ENCODE measurements around the gene TOR4A. TPM values are rescaled to one million over a fixed set of nuclear protein-coding genes. Genes with fewer than 3 reads are reported as not detected.
"Not testable (repeated sequence)": the region's sequence is repeated elsewhere in the genome, so short reads cannot be mapped to it uniquely, and the experiment has no call there.

TOR4A gene
- total RNA-seq, 2 donors from 2014 or later = 59.3 to 60.8 TPM

DNA sequence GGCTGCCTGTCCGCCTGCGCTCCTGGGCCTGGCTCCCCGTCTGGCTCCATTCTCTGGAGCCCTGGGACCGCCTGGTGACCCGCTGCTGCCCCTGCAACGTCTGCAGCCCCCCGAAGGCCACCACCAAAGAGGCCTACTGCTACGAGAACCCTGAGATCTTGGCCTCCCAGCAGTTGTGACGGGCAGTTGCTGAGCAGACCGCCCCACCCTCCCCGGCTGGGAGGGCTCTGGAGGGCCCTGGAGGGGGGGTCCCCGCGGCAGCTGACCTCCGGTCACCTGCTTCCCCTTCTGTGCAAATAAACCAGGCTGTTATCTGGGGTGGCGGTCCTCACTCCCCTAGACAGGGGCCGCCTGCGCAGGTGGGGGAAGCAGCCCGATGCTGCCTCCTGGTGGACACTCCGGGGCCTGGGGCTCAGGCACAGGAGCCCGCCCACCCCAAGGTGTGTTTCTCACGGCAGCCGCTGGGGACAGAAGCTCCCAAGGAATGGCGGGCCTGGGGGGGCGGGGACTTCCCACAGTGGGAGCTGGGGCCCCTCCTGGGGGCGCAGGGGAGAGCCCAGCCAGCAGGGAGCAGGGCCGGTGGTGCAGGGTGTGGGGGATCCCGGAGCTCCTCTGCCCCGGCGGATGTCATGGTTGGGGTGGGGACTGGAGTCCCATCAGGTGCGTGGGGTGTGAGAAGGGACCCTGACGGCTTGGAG lies 41.1 kb upstream of the TOR4A start:
- intact Hi-C loops (cut with DNase I, micrococcal nuclease) = loop anchor here in 1 of 2 donors (10.0 kb wide), 1 partner anchor 122 kb away; the partner anchor contains the start of gene DPP7
- DNase-seq (peak; percentile 84 to 96), ATAC-seq (peak; percentile 38)

GRCh38 chr9:137236936-137237421 lies 40.5 kb upstream of the TOR4A start:
- no peak for ATAC-seq
- DNase-seq = no peak
- intact Hi-C loops (cut with DNase I, micrococcal nuclease) = loop anchor here in 1 of 2 donors (10.0 kb wide), 1 partner anchor 122 kb away; the partner anchor contains the start of gene DPP7

DNA sequence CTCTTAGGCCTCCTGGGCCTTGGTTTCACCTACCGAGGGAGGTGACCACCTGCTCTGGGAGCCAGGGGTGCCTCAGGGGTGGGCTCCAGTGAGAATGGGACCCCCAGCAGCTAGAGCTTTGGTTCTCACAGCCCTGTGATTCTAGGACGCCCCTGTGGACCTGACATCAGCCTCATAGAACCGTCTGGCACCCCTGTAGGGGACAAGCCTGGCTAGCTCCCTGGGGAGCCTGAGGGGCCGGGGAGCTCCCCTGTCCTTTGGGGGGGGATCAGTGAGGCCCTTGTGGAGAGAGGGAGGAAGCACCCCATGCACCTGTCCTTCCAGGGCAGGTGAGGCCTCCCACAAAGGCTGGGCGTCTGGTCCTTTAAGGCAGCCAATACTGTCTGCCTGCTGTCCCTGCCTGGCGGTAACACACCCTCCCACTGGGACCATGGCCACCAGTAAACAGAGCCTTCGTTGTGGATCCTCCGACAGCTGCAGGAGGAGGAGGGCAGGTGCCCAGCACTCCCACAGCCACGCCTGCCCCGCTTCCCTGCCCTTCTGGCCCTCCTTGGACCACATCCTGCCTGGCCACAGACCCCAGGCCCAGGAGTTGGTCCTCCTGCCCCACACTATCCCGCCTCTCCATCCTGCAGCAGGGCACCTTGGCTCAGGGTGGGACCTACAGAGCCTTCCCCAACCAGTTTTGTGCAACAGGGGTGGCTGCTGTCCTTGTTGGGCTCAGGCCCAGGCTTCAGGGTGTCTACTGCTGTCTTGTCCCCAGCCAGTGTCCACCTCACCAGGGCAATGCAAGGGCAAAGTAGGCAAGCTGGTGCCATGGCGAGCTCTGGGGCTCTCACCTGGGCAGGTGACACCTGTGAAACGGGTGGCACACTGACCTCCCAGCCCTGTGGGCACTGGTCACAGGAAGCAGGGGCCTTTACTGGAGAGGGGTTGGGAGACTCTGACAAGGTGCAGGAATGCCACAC lies 39.5 kb upstream of the TOR4A start:
- peak; percentile 71 to 78 for DNase-seq
- peak; percentile 42 for ATAC-seq
- intact Hi-C loops (cut with DNase I, micrococcal nuclease) = loop anchor here in 1 of 2 donors (10.0 kb wide), 1 partner anchor 123 kb away; the partner anchor contains the start of gene DPP7

GRCh38 chr9:137239541-137240200 lies 37.9 kb upstream of the TOR4A start:
- intact Hi-C loops (cut with DNase I, micrococcal nuclease) = loop anchor here in 1 of 2 donors (10.0 kb wide), 1 partner anchor 125 kb away; the partner anchor contains the start of gene DPP7
- ATAC-seq, DNase-seq: not testable (repeated sequence)

- intact Hi-C loops (cut with DNase I, micrococcal nuclease) = no loop called here
- peak; percentile 52 for ATAC-seq
- peak; percentile 82 to 83 for DNase-seq
Observed at GRCh38 chr9:137240318-137240840, 37.1 kb upstream of the TOR4A start.

- peak; percentile 98 to 99 for DNase-seq
- intact Hi-C loops (cut with DNase I, micrococcal nuclease) = no loop called here
- ATAC-seq = peak; percentile 66
Observed at GRCh38 chr9:137240841-137241489, 36.6 kb upstream of the TOR4A start, which contains the start of gene TUBB4B. Gene TUBB4B, plus strand, starts transcription at chr9:137241287. Its CDS starts 74 bp downstream, at chr9:137241361.

DNA sequence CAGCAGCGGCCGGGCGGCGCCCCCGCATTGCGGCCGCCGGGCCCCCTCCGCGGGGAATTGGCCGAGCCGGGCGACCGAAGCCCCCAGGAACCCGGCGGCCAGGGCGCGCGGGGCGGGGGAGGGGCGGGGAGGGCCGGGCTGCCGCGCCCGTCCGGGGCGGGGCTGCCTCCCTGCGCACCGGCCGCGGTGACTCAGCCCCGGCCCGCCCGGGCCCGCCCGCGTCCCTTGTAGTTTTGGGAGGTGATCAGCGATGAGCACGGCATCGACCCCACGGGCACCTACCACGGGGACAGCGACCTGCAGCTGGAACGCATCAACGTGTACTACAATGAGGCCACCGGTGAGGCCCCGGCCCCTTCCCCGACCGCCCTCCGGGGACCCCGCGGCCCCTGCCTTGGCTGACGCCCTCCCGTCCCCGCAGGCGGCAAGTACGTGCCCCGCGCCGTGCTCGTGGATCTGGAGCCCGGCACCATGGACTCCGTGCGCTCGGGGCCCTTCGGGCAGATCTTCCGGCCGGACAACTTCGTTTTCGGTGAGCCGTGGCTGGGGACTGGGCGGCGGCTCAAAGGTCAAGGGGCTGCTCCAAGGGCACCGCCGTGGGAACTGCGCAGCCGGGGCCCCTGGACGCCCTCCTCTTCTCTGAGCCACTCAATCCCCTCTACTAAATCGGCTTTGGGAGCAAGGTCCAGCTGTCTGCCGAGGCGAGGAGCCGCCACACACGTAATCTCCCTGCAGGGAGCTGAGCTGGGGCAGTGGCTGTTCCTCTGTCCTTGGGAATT lies 35.8 kb upstream of the TOR4A start:
- intact Hi-C loops (cut with DNase I, micrococcal nuclease) = no loop called here
- DNase-seq (peak in 1 of 2 donors; percentile 77), ATAC-seq (peak; percentile 33)

DNA sequence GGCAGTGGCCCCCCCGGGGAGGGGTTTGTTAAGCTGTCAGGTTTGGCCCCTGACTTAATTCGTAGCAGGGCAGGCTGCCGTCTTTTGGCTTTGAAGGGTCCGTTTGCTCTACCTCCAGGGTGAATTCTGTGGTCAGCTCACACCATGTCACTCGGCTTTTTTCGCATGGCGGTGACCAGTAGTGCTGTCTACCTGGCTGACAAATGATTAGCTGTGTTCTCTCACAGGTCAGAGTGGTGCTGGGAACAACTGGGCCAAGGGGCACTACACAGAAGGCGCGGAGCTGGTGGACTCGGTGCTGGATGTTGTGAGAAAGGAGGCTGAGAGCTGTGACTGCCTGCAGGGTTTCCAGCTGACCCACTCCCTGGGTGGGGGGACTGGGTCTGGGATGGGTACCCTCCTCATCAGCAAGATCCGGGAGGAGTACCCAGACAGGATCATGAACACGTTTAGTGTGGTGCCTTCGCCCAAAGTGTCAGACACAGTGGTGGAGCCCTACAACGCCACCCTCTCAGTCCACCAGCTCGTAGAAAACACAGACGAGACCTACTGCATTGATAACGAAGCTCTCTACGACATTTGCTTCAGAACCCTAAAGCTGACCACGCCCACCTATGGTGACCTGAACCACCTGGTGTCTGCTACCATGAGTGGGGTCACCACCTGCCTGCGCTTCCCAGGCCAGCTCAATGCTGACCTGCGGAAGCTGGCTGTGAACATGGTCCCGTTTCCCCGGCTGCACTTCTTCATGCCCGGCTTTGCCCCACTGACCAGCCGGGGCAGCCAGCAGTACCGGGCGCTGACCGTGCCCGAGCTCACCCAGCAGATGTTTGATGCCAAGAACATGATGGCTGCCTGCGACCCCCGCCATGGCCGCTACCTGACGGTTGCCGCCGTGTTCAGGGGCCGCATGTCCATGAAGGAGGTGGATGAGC lies 35.0 kb upstream of the TOR4A start:
- intact Hi-C loops (cut with DNase I, micrococcal nuclease) = no loop called here
- DNase-seq = no peak
- ATAC-seq = no peak

GRCh38 chr9:137243266-137243625 lies 34.3 kb upstream of the TOR4A start:
- intact Hi-C loops (cut with DNase I, micrococcal nuclease); ATAC-seq; DNase-seq: not testable (repeated sequence)

DNA sequence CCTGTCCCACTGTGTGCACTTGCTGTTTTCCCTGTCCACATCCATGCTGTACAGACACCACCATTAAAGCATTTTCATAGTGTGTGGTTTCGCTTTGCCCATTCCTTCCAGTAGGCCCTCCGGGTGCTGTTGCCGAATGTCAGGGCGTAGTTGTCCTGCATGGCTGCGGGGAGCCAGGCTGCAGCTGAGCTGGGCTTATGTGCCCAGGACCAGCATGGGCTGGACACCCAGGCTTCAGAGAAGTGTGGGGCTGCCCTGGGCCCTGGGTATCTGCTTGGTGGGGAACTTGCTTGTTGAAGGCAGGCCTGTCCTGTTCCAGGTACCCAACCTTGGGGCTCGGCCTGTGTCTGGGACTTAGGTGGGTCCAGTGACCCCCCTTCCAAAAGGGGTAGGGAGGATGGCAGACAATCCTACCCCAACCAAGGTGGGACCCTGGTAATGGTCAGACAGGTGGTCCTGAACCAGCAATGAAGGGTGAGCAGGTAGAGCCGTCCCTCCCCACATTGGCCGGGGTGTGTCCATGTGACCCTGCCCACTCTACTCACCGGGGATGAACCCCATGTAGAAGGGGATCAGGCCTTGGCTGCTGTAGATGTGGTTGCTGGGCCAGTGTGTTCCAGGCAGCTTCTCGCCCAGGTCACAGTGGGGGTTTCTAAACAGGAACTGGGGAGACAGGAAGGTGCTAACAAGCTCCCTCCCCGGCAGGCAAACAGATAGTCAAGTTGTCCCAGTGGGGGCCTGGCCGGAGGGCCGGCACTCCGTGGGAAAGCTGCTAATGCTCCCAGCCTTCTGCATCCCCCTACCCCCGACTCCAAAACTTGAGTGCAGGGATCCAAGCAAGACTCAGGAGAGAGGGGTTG lies 33.7 kb upstream of the TOR4A start:
- intact Hi-C loops (cut with DNase I, micrococcal nuclease) = no loop called here
- ATAC-seq (no peak), DNase-seq (no peak)

- intact Hi-C loops (cut with DNase I, micrococcal nuclease) = no loop called here
- ATAC-seq = no peak
- DNase-seq = no peak
Observed at GRCh38 chr9:137244486-137245449, 32.8 kb upstream of the TOR4A start.

- DNase-seq (no peak), ATAC-seq (no peak)
- intact Hi-C loops (cut with DNase I, micrococcal nuclease) = no loop called here
Observed at GRCh38 chr9:137245450-137246421, 31.8 kb upstream of the TOR4A start.

Measured in left colon (tissue), 2 donors.